NB4 (cell line): ENCODE data around the gene SOD3.

Source experiments
- DNase-seq: peaks from one replicate; pipeline ENCODE4 v3.0.0; 2010; ENCODE audit warnings: low read depth
- H3K4me3 ChIP-seq: one replicate; pipeline ENCODE4 v1.5.1; 2011; ENCODE audit warnings: mild to moderate bottlenecking, low read depth, low read length, moderate library complexity
- MAX ChIP-seq: IDR thresholded peaks from 2 replicates; pipeline ENCODE4 v1.6.1; 2011; ENCODE audit warnings: low read depth, low read length
- MYC ChIP-seq: IDR thresholded peaks from 2 replicates; pipeline ENCODE4 v1.6.1; 2011; ENCODE audit warnings: low read depth, low read length
- POLR2A ChIP-seq: IDR thresholded peaks from 2 replicates; pipeline ENCODE4 v1.6.1; 2011; ENCODE audit warnings: mild to moderate bottlenecking; ENCODE audit not compliant: insufficient read length; ENCODE audit errors: extremely low read depth
- TF ChIP-seq, protein P1 (sequence below): IDR thresholded peaks from one replicate; pipeline ENCODE4 v1.5.1; 2012; ENCODE audit warnings: low read depth, low read length

Gene SOD3

DNA sequence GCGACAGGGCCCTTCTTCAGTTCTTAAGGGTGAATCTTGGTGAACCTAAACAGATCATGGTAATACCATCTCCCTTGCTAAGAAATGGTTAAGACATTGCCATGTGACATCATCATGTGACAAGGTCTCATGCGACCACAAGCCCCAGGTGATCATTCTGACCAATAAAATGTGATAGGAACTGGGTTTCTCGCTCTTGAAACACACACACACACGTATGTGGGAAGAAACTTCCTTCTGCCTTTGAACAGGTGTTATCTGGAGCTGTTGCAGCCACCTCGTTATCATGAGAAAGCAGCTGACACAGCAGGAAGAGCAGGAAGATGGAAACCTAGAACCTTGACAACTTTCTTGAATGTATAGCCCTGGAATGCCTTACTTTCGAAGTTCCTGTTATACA, 10.2 kb downstream of the SOD3 start:
- no peak for DNase-seq
- H3K4me3 ChIP-seq, result no peak overlapping the region
- no peak for TF ChIP-seq MAX

DNA sequence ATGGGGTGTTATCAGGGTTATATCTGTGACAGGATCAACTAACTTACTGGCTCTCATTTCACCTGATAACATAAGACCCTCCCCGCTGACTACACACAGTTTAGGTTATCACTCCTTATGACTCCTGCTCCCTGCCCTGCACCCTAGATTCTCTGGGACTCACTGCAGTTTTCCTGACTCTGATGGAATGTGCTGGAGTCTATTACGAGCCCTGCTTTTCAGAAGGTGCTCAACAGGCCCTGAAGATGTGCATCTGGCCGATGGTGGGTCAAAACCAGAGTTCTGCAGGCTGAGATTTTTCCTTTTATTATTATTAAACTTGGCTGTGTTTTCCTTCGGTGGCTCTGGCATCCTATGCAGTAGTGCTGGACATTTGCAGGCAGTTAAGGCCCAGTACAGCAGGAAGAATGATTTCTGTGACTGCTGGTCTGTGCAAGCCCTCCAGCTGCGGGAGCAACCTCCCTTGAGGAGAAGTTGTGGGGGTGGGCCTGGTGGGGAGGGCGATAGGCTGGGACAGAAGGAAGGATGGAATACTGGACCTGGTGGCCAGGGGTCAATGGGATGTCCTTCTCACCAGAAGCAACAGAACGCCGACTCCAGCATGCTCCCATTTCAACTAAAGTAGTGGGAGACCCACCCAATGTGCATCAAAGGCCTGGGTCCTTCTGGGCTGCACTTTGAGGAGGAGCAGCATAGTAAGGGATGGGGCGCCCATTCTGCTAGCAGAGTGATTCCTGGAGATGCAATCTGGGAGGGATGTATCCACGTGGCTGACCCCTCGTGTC, 11.0 kb downstream of the SOD3 start:
- TF ChIP-seq POLR2A, result no peak
- H3K4me3 ChIP-seq, result no peak overlapping the region
- no peak for DNase-seq

- DNase-seq, result no peak
- TF ChIP-seq MAX, result no peak
- TF ChIP-seq POLR2A, result no peak
- no peak for TF ChIP-seq MYC
- TF ChIP-seq, protein P1, sequence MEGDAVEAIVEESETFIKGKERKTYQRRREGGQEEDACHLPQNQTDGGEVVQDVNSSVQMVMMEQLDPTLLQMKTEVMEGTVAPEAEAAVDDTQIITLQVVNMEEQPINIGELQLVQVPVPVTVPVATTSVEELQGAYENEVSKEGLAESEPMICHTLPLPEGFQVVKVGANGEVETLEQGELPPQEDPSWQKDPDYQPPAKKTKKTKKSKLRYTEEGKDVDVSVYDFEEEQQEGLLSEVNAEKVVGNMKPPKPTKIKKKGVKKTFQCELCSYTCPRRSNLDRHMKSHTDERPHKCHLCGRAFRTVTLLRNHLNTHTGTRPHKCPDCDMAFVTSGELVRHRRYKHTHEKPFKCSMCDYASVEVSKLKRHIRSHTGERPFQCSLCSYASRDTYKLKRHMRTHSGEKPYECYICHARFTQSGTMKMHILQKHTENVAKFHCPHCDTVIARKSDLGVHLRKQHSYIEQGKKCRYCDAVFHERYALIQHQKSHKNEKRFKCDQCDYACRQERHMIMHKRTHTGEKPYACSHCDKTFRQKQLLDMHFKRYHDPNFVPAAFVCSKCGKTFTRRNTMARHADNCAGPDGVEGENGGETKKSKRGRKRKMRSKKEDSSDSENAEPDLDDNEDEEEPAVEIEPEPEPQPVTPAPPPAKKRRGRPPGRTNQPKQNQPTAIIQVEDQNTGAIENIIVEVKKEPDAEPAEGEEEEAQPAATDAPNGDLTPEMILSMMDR, result no peak
- no peak overlapping the region for H3K4me3 ChIP-seq
Measured at GRCh38 chr4:24807611-24808010, 12.2 kb downstream of the SOD3 start.

- no peak overlapping the region for H3K4me3 ChIP-seq
- no peak for DNase-seq
- TF ChIP-seq, protein P1, result no peak
- TF ChIP-seq MYC, result no peak
Measured at GRCh38 chr4:24808261-24808660, 12.9 kb downstream of the SOD3 start.

DNA sequence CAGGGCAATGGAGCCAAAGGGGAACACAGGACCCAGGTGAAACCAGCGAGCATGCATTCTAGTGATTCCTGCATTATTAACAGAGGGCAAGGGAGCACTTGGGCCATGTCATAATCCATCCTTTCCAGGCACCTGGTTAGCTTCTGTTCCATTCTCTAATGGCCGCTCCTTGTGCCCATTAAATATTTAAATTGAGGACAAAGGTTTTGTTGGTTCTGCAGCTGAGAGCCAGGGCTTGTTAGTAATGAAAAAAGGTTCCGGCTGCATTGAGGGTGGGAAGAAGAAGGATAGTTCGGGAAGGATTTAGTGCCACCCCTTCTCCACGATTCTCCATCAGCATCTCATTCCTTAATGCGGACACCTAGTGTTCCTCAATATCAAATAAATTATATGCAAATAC, 13.6 kb downstream of the SOD3 start:
- no peak for DNase-seq
- H3K4me3 ChIP-seq, result no peak overlapping the region
- TF ChIP-seq MAX (no peak), POLR2A (no peak), MYC (no peak)
- TF ChIP-seq, protein P1, result no peak

- TF ChIP-seq, protein P1, result peak; percentile 33
- no peak for TF ChIP-seq MAX
- H3K4me3 ChIP-seq, result no peak overlapping the region
- peak; percentile 14 for DNase-seq
Measured at GRCh38 chr4:24809376-24809775, 14.0 kb downstream of the SOD3 start.

- no peak for DNase-seq
- no peak overlapping the region for H3K4me3 ChIP-seq
- TF ChIP-seq MAX (no peak), POLR2A (no peak), MYC (no peak)
- TF ChIP-seq, protein P1, result no peak
Measured at GRCh38 chr4:24809815-24810405, 14.5 kb downstream of the SOD3 start.
